Inferior parietal cortex (tissue), 1 donor: ENCODE results near the gene TBC1D1.

Experiments used
- DNase-seq: peaks from one replicate; pipeline ENCODE4 v3.0.0-alpha.2; 2016; ENCODE audit errors: extremely low spot score

Gene TBC1D1

GRCh38 chr4:37885496-37885895 lies 5.4 kb upstream of the TBC1D1 start:
- DNase-seq = no peak

- peak; percentile 56 for DNase-seq
Measured at GRCh38 chr4:37889849-37890800, 759 bp upstream of the TBC1D1 start.

GRCh38 chr4:37891260-37892159 lies 626 bp downstream of the TBC1D1 start:
- no peak for DNase-seq

GRCh38 chr4:37892641-37893040 lies 1.8 kb downstream of the TBC1D1 start:
- no peak for DNase-seq

- no peak for DNase-seq
Measured at GRCh38 chr4:37893164-37893563, 2.3 kb downstream of the TBC1D1 start.

- no peak for DNase-seq
Measured at GRCh38 chr4:37895271-37895670, 4.4 kb downstream of the TBC1D1 start.

- no peak for DNase-seq
Measured at GRCh38 chr4:37896206-37896860, 5.4 kb downstream of the TBC1D1 start.

GRCh38 chr4:37902212-37902611 lies 11.3 kb downstream of the TBC1D1 start:
- no peak for DNase-seq

GRCh38 chr4:37902738-37903693 lies 12.1 kb downstream of the TBC1D1 start:
- DNase-seq = no peak

- no peak for DNase-seq
Measured at GRCh38 chr4:37903901-37904300, 13.0 kb downstream of the TBC1D1 start.

GRCh38 chr4:37904824-37905223 lies 13.9 kb downstream of the TBC1D1 start:
- no peak for DNase-seq

- DNase-seq = no peak
Measured at GRCh38 chr4:37905533-37906169, 14.8 kb downstream of the TBC1D1 start.

GRCh38 chr4:37908488-37909331 lies 17.8 kb downstream of the TBC1D1 start:
- no peak for DNase-seq

GRCh38 chr4:37909332-37910090 lies 18.6 kb downstream of the TBC1D1 start:
- no peak for DNase-seq

GRCh38 chr4:37910091-37910486 lies 19.2 kb downstream of the TBC1D1 start:
- DNase-seq = no peak

GRCh38 chr4:37914539-37914938 lies 23.7 kb downstream of the TBC1D1 start:
- no peak for DNase-seq

- DNase-seq = no peak
Measured at GRCh38 chr4:37917388-37917787, 26.5 kb downstream of the TBC1D1 start.

- no peak for DNase-seq
Measured at GRCh38 chr4:37918653-37919052, 27.8 kb downstream of the TBC1D1 start.

- no peak for DNase-seq
Measured at GRCh38 chr4:37922328-37922727, 31.4 kb downstream of the TBC1D1 start.
